IPS DF 19.7 (cell line): ENCODE results near the gene RXFP1.
A peak's percentile ranks its signal among the peaks of the same experiment; 100 is the strongest.

ENCODE experiments used
- DNase-seq: peaks from one replicate; pipeline ENCODE4 v3.0.0-alpha.2; 2013; ENCODE audit warnings: low read depth, low spot score

Gene RXFP1

DNA sequence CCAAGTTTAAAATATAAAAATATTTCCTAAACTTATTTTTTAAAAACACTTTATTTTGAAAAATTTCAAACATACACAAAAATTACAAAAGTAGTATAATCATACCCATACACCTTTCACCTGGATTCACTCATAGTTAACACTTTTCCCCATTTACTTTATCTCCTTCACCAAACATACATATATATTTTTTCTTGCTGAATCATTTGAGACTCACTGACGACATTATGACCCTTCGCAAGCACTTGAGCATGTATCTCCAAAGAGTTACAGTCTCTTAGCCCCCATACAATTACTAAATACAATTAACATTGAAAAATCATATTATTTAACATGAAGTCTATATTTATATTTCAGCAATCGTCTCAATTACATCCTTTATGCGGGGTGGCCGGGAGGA lies 19.8 kb downstream of the RXFP1 start:
- DNase-seq, result no peak

DNA sequence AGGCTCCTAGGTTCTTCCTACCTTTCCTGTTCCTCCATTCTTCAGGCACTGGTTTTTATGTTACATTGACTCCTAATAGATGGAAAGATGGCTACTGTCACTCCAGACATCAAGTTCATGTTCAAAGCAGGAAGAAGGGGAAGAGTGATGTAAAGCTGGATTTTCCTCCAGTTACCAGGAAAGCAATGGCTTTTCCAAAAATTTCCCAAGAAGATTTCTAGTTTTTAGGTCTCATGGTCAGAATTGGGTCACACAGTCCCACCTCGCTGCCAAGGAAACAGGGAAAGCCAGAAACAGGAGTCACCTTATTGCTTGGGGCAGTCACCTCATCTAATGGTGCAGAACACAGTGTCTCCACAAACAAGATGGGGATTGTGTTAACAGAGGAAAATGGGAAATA lies 21.5 kb downstream of the RXFP1 start:
- DNase-seq, result no peak

DNA sequence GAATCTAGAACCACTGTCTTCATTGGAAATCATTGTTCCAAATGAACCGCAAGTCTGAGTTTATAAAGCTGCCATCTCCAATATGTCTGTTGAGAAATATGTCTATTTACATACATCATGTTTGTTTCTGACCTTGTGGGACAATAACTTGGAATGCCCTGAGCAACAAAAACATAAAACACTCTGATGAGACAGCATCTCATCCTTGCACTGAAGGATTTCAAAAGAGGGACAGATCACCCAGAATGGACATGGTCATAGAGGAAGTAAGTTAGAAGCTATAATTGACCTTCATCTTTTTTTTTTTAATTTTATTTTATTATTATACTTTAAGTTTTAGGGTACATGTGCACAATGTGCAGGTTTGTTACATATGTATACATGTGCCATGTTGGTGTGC lies 22.5 kb downstream of the RXFP1 start:
- no peak for DNase-seq

DNA sequence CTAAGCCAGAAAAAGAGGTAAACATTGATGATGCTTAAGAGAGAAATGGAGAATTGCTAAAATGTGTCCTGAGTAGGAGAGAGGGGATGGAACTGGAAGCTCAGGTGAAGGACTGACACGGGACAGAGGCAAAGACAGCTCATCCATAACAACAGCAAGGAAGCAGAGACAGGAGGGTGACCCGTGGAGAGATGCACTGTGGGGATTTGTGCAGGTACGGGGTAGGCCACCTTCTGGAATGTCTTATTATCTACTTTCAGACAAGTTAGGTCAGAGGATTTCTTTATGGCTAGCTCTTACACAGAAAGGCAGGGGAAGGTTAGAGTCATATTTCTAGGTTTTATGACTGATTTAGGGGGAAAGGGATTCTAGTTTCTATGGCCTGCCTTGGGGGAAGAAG lies 31.7 kb downstream of the RXFP1 start:
- DNase-seq, result no peak

DNA sequence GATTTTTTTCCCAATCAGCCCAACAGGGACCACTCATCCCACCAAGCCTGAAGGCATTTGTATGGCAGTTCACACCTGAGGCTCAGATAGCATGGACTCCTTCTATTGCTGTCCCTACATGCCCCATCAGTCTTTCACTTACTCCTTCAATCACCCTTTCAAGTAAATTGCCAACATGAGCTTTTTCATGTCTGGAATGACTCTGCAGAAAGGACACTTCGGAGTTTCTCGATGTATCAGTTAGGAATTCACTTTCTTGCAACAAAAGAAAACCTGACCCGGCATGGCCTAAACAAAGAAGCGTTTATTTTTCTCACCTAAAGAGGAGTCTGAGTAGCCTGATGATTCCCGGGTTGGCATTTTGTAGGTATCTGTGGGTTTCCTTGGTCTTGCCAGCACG lies 38.6 kb downstream of the RXFP1 start:
- DNase-seq, result no peak

DNA sequence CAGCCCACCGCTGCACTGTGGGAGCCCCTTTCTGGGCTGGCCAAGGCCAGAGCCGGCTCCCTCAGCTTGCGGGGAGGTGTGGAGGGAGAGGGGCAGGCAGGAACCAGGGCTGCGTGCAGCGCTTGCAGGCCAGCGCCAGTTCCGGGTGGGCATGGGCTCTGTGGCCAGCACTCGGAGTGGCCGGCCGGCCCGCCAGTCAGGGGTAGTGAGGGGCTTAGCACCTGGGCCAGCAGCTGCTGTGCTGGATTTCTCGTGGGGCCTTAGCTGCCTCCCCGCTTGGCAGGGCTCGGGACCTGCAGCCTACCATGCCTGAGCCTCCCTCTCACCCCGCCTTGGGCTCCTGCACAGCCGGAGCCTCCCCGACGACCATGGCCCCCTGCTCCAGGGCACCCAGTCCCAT lies 45.2 kb downstream of the RXFP1 start:
- DNase-seq, result no peak

DNA sequence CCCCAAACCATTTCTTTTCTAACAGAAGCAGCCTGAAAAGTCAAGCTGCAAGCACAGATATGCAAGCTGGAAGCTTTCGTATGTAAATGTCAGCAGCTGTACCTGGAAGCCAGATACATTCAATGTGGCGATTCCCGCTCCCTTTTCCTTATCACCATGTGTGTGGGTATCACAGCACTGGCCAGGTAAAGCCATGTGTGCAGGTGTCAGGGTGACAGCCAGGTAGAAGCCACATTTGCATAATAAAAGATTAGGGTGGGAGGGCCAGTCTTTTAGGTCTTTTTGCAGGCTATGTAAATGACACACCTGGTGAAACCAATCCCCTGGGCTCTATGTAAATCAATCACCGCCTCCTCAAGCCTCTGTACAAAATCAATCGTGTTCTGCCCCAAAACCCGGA lies 50.1 kb downstream of the RXFP1 start:
- DNase-seq, result peak; percentile 86

DNA sequence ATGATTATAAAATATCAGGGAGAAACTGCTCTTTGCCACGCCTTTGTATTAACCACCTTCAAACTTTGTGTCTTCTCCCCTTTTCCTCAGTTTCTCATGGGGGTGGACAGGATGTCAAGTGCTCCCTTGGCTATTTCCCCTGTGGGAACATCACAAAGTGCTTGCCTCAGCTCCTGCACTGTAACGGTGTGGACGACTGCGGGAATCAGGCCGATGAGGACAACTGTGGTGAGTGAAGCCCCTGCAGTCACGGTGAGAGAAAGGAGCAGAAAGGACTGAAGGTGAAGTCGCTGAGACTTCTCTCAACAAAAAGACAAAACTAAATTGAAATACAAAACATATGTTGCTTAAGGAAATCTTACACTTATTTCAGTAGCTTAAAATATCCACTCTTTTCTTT lies 50.9 kb downstream of the RXFP1 start:
- DNase-seq, result no peak

DNA sequence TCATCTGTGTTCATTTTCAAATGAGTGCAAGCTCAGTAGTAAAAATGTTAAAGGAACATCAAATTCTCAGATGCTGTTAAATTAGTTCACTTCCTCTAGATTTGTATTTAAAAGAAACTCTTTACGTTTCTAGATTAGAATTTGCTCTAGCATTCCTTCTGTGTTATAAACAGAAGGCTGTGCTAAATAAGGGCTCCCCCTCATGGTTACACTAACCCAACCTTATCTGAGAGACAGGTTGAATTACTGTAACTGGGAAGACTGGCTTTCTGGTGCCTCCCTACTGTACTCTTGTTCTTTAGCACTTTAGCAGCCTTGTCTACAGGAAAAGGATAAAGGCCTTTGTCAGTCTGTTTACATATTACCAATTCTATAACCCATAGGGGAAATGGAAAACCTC lies 56.8 kb downstream of the RXFP1 start:
- DNase-seq, result no peak

DNA sequence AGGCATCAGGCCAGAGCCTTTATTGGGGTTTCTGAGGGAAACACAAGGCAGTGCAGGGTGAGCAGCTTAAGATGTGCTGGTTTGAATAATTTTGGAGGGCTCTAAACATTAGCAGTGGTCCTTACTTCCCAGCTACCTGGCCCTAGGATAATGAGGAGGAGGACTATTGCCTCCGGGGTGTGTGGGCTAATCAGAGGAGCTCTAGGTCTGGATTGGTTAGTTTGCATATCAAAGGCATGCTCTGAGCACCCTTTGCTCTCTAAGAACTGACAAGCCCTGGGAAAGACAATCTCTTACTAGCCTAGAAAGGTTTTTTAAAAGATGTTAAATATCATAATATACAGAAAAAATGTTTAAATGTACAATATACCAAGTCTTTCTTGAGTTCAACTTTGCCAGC lies 58.4 kb downstream of the RXFP1 start:
- peak; percentile 28 for DNase-seq

DNA sequence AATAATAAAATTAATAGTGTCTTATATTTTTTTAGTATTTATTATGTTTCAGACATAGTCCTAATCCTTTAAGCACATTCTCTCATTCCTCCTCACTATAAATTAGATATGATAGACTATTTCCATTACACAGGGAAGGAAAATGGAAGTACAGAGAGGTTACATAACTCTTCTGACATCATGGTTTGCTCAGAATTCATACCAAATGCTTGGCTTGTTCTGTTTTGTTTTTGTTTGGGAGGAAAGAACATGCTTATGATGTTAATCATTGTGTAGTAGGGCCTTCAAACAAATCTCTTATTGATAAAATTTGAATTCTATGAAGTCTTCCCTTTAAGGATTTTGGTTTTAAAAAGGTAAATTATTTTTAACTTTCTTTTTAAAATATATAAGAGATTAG lies 59.5 kb downstream of the RXFP1 start:
- no peak for DNase-seq

DNA sequence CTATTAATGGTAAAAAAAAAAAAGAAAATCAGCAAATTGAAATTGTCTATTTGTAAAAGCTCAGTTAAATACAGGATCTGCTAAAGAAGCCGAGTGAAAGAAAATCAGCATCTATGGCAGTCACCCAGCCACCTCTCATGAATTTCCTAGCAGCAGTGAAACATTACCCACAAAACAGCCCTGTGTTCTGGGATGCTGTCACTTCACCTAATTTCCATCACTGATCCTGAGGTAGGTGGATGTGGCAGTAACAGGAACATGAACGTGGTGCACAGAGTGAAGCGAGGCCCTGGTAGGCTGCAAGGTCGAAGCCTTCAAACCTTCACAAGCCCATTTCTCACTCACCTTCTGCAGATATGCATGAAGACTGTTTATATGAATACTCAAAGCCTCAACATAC lies 65.2 kb downstream of the RXFP1 start:
- no peak for DNase-seq

DNA sequence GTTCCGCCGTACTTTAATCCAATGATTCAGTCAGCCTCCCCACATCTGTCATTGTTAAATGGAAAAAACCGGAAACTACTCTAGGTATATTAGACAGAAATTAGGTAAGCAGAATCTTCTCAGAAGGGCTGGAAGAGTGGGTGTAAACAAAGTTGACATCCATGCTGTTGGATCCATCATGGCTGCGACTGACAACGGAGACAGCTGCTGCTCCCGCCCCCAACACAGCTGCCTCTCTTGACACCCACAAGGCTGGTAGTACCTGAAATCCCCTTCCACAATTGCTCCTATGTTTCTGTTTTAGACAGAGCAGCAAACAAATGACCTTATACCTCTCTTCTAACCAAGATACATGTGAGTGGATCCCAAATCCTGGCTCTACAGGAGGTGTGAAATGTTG lies 66.6 kb downstream of the RXFP1 start:
- DNase-seq, result no peak

DNA sequence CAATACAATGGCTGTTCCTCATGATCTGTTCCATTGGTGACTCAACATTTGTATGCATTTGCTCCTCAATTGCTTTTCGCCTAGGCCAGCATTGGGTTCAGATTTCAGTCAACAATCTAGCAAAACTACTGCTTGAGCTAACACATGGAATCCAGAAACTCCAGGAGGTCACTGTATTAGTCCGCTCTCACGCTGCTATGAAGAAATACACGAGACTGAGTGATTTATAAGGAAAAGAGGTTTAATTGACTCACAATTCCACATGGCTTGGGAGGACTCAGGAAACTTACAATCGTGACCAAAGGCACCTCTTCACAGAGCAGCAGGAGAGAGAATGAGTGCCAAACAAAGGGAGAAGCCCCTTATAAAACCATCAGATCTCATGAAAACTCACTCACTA lies 67.1 kb downstream of the RXFP1 start:
- no peak for DNase-seq

DNA sequence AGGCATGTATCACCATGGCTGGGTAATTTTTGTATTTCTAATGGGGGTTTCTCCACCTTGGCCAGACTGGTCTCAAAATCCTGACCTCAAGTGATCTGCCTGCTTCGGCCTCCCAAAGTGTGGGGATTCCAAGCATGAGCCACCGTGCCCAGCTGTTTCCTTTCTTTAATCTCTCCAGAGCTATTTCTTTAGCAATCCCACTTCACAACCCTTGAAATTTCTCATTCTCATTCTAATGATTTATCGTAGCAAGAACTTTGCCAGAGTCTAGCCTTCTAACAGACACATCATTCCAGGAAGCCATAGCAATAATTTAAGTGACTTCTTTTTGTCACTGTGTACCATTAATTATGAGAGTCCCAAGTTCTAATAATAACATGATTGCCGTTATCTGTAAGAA lies 68.6 kb downstream of the RXFP1 start:
- DNase-seq, result no peak

DNA sequence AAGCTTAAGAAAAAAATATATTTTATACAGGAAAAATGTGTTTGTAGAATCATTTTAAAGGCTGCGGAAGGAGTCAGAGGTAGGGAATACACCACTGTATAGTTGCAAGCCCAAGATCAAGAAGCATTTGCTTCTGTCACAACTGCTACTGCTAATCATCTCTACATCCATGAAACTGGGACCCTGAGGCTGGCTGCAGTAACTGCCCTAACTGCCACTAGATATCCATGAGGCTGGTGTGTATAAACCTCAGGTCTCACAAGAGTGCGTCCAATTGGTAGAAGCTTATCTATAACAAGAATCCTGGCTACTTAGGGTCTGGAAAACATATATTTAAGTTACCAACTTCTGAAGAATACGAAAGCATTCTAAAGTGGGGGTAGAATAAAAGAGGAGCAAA lies 69.1 kb downstream of the RXFP1 start:
- DNase-seq, result no peak

DNA sequence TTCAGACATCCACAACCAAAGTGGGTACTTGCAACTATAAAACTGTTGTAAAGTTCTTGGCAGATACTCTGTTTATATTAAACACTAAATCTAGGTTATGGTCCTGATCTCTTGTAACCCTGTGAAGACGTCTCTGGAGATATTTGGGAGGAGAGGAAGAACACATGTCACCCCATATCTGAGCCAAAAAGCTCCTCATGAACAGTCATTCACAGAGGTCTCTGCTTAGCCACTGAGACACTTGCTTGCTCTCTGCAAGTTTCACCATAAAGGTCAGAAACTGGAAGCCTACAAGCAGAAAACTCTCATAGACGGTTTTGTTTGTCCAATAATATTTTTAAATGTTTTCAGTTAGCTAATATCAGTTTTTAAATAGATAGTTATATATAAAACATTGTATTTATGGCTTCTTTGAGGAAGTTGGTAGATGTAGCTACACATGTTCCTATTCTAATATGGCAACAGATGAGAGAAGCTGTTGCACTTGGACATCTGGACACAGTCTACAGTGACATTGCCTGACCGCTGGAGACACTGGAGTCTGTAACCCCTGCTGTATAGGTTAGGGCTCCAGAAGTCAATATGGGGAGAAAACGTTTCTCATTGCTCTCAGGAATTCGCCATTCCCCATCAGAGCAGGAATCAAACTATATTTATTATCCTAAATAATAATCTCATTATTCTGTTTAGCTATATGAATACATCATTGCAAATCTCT lies 76.4 kb downstream of the RXFP1 start:
- DNase-seq, result no peak

DNA sequence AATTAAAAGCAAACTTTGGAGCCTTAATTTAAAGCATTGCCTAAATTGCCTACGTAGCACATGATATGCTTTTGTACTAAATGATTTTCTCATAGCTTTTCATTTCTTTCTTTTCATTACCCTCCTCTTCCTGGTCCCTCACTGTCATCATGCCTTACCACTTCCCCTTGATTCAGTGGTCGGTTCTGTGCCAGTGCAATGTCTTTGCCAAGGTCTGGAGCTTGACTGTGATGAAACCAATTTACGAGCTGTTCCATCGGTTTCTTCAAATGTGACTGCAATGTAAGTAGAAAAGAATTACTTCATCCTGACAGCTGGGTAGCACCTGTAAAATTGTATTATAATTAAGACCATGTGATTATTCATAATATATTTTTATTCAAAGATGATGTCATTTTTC lies 77.5 kb downstream of the RXFP1 start:
- no peak for DNase-seq

DNA sequence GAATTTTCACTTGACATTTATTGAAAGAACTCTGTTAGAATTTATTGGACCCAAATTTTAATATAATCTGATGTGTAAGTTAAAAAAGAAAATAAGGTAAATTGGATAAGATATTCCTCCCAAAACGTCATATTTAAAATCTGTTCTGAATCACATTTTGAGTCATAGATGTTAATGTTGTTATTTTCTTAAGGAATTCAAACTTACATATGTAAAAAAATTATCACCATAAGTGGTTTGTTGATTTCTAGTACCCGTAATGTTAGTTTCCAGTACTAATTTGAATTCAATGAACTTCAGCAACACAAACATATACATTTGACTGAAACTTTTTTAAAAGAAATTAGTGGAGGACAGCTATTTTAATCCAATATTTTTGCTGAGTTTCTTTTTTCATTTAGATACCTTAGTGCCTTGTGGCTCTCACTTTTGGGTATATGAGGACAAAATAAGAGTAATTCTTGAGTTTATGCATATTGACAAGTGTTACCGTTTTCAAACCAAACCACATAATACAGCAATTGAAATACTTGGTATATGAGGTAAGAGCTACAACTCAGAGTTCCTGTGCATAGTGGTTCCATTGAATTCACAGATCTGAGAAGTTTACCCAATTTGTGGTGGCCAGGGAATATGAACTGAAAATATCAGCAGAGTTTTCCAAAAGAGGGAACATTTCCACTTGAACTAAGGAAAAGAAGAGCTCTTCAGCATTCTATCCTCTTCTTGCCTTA lies 78.2 kb downstream of the RXFP1 start:
- no peak for DNase-seq

DNA sequence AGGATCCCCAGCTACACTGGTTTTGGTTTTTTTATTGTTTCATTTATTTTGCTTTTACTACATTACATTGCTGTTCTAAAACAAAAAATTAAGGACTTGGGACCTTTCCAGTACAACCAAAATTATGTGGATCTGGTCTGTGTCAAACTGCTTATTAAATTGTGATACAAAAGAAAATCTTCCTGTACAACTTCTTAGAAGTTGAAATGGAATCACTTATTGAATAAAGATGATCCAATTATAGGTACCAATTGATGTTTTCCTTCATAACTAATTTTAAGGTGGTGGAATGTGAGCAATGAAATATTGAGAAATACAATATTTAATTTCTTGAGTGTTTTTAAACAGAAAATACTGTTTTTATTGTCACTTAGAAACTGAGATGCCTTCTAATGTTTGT lies 82.7 kb downstream of the RXFP1 start:
- no peak for DNase-seq

DNA sequence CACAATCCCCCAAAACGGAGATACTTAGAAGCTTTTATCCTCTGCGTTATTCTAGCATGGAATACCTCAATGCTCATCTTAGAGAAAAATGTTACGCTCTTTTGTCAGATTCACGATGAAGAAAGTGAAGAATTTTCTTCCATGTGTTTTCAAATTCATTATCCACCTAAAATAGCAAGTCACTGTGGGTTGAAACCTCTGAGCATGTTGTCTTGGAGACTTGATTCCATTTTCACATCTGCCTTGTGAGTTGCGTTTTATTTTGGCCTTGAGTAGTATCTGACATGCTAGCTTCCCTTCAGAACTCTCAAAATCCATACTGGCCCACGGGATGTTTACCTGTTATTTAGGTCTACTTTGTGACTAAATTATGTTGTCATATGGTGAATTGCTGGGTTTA lies 83.7 kb downstream of the RXFP1 start:
- no peak for DNase-seq

DNA sequence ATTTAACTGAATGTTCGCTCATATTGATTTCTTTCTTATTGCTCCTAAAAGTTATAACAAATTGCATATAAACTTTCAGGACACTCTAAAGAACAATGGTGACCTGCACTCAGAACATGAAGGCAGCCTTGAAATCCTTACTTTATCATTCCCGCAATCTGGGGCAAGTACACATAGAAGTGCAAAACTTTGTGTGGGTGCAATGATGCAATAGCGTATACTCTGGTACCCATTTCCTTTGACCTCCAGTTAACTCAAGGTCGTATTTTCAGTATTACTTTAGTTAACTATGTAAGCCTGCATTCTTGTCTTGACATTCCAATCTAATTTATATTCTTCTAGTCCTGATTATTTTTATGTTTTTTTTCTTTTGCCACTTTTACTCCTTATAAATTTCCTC lies 85.3 kb downstream of the RXFP1 start:
- DNase-seq, result no peak

DNA sequence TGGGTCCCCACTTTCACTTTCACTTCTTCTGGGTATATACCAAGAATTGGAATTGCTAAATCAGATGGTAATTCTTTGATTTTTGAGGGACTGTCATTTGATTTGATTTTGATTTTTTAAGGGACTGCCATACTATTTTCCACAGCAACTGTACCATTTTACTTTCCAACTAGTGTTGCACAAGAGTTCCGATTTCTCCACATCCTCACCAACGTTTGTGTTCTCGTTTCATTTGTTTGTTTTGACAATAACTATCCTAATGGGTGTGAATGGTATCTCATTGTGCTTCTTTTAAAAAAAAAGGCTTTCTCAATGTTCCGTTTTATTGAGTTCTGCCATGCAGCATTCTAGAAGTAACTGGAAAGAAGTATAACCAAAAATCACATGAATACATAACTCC lies 87.4 kb downstream of the RXFP1 start:
- DNase-seq, result no peak

DNA sequence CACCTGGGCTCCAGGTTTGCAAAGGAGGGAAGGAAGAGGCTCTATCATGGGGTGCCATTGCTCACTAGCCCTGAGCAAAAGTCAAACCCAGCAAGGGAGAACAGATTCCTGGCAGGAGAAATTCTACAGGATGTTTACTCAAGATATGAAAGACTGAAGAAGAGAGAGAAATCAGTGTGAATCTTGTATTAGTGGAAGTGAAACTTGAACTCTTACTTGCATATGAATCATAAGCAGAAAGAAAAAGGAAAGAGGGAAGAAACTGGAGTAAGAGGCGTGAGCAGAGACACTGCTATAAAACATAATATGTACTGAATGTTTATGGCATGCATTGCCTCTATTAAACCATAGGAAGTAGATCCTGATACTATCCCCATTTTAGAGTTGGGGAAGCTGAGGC lies 89.1 kb downstream of the RXFP1 start:
- no peak for DNase-seq
